IPS-20b (cell line): ENCODE results near the gene RHNO1.

Experiments
- H3K27ac ChIP-seq: one replicate; pipeline ENCODE4 v1.5.1; 2013; ENCODE audit warnings: low read length
- H3K27me3 ChIP-seq: 2 replicates; pipeline ENCODE4 v1.6.1; 2013; ENCODE audit warnings: mild to moderate bottlenecking, low read length, inconsistent platforms; ENCODE audit not compliant: insufficient read depth
- H3K36me3 ChIP-seq: 2 replicates; pipeline ENCODE4 v1.6.1; 2013; ENCODE audit warnings: low read depth, mild to moderate bottlenecking, inconsistent platforms, low read length, moderate library complexity; ENCODE audit not compliant: insufficient read depth
- H3K4me1 ChIP-seq: 2 replicates; pipeline ENCODE4 v1.6.1; 2013; ENCODE audit warnings: mild to moderate bottlenecking, control low read depth, inconsistent platforms, low read length, moderate library complexity; ENCODE audit not compliant: insufficient read depth
- H3K4me3 ChIP-seq: 2 replicates; pipeline ENCODE4 v1.5.1; 2013; ENCODE audit warnings: mild to moderate bottlenecking, low read length, inconsistent platforms
- H3K9ac ChIP-seq: 2 replicates; pipeline ENCODE4 v1.6.1; 2013; ENCODE audit warnings: low read depth, mild to moderate bottlenecking, inconsistent platforms, low read length, moderate library complexity
- H3K9me3 ChIP-seq: 2 replicates; pipeline ENCODE4 v1.6.1; 2013; ENCODE audit warnings: mild to moderate bottlenecking, low read depth, low read length, inconsistent platforms; ENCODE audit not compliant: insufficient read depth

RHNO1 gene

GRCh38 chr12:2877047-2877952 lies at the start of gene RHNO1, which contains the start of gene FOXM1:
Gene RHNO1 (plus strand): TSS chr12:2877223. CDS start chr12:2885367, 8,144 bp downstream.
Gene FOXM1 (minus strand): TSS chr12:2877174. CDS start chr12:2874478, 2,696 bp downstream.
- H3K4me3 ChIP-seq = peak within 1 kb of the TSS; percentile 90
- peaks cover 43% of the 10 kb centered on the region for H3K36me3 ChIP-seq
- no peaks in the 10 kb centered on the region for H3K9me3 ChIP-seq
- H3K27me3 ChIP-seq = no peaks in the 10 kb centered on the region
- peaks cover 5% of the 10 kb centered on the region; the same call in 1 of the 2 replicates for H3K4me1 ChIP-seq
- H3K9ac ChIP-seq = peak within 1 kb of the TSS; percentile 96
- H3K27ac ChIP-seq = peak within 1 kb of the TSS; percentile 95

GRCh38 chr12:2829275-2829674 lies 47.7 kb upstream of the RHNO1 start:
- no peak overlapping the region for H3K4me3 ChIP-seq
- H3K36me3 ChIP-seq = peaks cover 45% of the 10 kb centered on the region
- H3K9ac ChIP-seq = no peak overlapping the region
- no peaks in the 10 kb centered on the region for H3K9me3 ChIP-seq
- peaks cover 17% of the 10 kb centered on the region; the same call in 1 of the 2 replicates for H3K4me1 ChIP-seq
- peaks cover 2% of the 10 kb centered on the region; the same call in 1 of the 2 replicates for H3K27me3 ChIP-seq
- H3K27ac ChIP-seq = no peak overlapping the region

- Histone ChIP-seq H3K27me3 (peaks cover 18% of the 10 kb centered on the region), H3K4me1 (peaks cover 15% of the 10 kb centered on the region), H3K4me3 (no peak overlapping the region), H3K9me3 (no peaks in the 10 kb centered on the region), H3K27ac (no peak overlapping the region), H3K36me3 (peaks cover 14% of the 10 kb centered on the region; the same call in 1 of the 2 replicates), H3K9ac (no peak overlapping the region)
Measured at GRCh38 chr12:2832550-2833127, 44.4 kb upstream of the RHNO1 start.

GRCh38 chr12:2833327-2833726 lies 43.7 kb upstream of the RHNO1 start:
- Histone ChIP-seq H3K27me3 (peaks cover 18% of the 10 kb centered on the region), H3K27ac (no peak overlapping the region), H3K9me3 (no peaks in the 10 kb centered on the region), H3K4me3 (no peak overlapping the region), H3K36me3 (peaks cover 8% of the 10 kb centered on the region; the same call in 1 of the 2 replicates), H3K4me1 (peaks cover 15% of the 10 kb centered on the region), H3K9ac (no peak overlapping the region)

GRCh38 chr12:2833810-2834209 lies 43.2 kb upstream of the RHNO1 start:
- H3K27ac ChIP-seq = no peak overlapping the region
- no peak overlapping the region for H3K9ac ChIP-seq
- H3K27me3 ChIP-seq = peaks cover 18% of the 10 kb centered on the region
- no peak overlapping the region for H3K4me3 ChIP-seq
- H3K4me1 ChIP-seq = peaks cover 15% of the 10 kb centered on the region
- H3K36me3 ChIP-seq = peaks cover 5% of the 10 kb centered on the region; the same call in 1 of the 2 replicates
- no peaks in the 10 kb centered on the region for H3K9me3 ChIP-seq

- H3K4me1 ChIP-seq = peaks cover 15% of the 10 kb centered on the region
- H3K4me3 ChIP-seq = peak within 1 kb of the TSS; percentile 37; the same call in 1 of the 2 replicates
- H3K9me3 ChIP-seq = no peaks in the 10 kb centered on the region
- peak within 1 kb of the TSS; percentile 39; the same call in 1 of the 2 replicates for H3K9ac ChIP-seq
- H3K27me3 ChIP-seq = peaks cover 18% of the 10 kb centered on the region
- H3K36me3 ChIP-seq = no peaks in the 10 kb centered on the region
- H3K27ac ChIP-seq = no peak within 1 kb of the TSS
Measured at GRCh38 chr12:2834581-2835491, 42.2 kb upstream of the RHNO1 start, which contains the start of gene NRIP2. Gene NRIP2 (minus strand): TSS chr12:2835035. CDS start chr12:2834983, 52 bp downstream.

GRCh38 chr12:2835691-2836403 lies 41.2 kb upstream of the RHNO1 start:
- no peak overlapping the region for H3K4me3 ChIP-seq
- H3K9me3 ChIP-seq = no peaks in the 10 kb centered on the region
- no peak overlapping the region for H3K9ac ChIP-seq
- no peak overlapping the region for H3K27ac ChIP-seq
- H3K4me1 ChIP-seq = peaks cover 15% of the 10 kb centered on the region
- H3K36me3 ChIP-seq = no peaks in the 10 kb centered on the region
- peaks cover 18% of the 10 kb centered on the region for H3K27me3 ChIP-seq

- Histone ChIP-seq H3K9ac (no peak overlapping the region), H3K4me1 (peaks cover 15% of the 10 kb centered on the region), H3K27me3 (peaks cover 18% of the 10 kb centered on the region), H3K9me3 (no peaks in the 10 kb centered on the region), H3K36me3 (no peaks in the 10 kb centered on the region), H3K27ac (no peak overlapping the region), H3K4me3 (no peak overlapping the region)
Measured at GRCh38 chr12:2836574-2836973, 40.4 kb upstream of the RHNO1 start.

- Histone ChIP-seq H3K4me3 (no peak overlapping the region), H3K4me1 (no peaks in the 10 kb centered on the region), H3K9ac (no peak overlapping the region), H3K9me3 (no peaks in the 10 kb centered on the region), H3K36me3 (no peaks in the 10 kb centered on the region), H3K27me3 (peaks cover 9% of the 10 kb centered on the region; the same call in 1 of the 2 replicates), H3K27ac (no peak overlapping the region)
Measured at GRCh38 chr12:2841056-2841650, 35.9 kb upstream of the RHNO1 start.

- H3K27me3 ChIP-seq = peaks cover 13% of the 10 kb centered on the region; the same call in 1 of the 2 replicates
- no peaks in the 10 kb centered on the region for H3K36me3 ChIP-seq
- H3K9me3 ChIP-seq = no peaks in the 10 kb centered on the region
- H3K4me3 ChIP-seq = no peak overlapping the region
- H3K4me1 ChIP-seq = peaks cover 6% of the 10 kb centered on the region; the same call in 1 of the 2 replicates
- no peak overlapping the region for H3K27ac ChIP-seq
- no peak overlapping the region for H3K9ac ChIP-seq
Measured at GRCh38 chr12:2842948-2843347, 34.1 kb upstream of the RHNO1 start.
